Upper lobe of right lung (tissue), 1 donor: Measurements from ENCODE around the gene ALK. TPM values are rescaled to one million over a fixed set of nuclear protein-coding genes. Genes with fewer than 3 reads are reported as not detected.

Experiments used
- ATAC-seq: fragments of 200-7000 bp; cut with Tn5 transposase; one replicate; pipeline ENCODE4 v1.9.1; 2020; ENCODE audit warnings: mild to moderate bottlenecking, moderate library complexity
- DNase-seq: peaks from one replicate; pipeline ENCODE4 v3.0.0-alpha.2; 2020
- H3K27ac ChIP-seq: fragments of 200-600 bp; one replicate; pipeline ENCODE4 v1.8.0; 2022
- H3K27me3 ChIP-seq: fragments of 200-600 bp; one replicate; pipeline ENCODE4 v1.8.0; 2022; ENCODE audit warnings: mild to moderate bottlenecking
- H3K36me3 ChIP-seq: fragments of 200-600 bp; one replicate; pipeline ENCODE4 v1.8.0; 2022
- H3K4me1 ChIP-seq: fragments of 200-600 bp; one replicate; pipeline ENCODE4 v1.8.0; 2022
- H3K4me3 ChIP-seq: fragments of 200-600 bp; one replicate; pipeline ENCODE4 v1.8.0; 2022; ENCODE audit warnings: mild to moderate bottlenecking
- H3K9me3 ChIP-seq: fragments of 200-600 bp; one replicate; pipeline ENCODE4 v1.8.0; 2022
- intact Hi-C: fragments of 100-400 bp; cut with DNase I; formaldehyde crosslinking; loops from one replicate; pipeline ENCODE4 v1.11.0; 2022
- total RNA-seq: library from RNA; stranded (reverse); fragmentation: NEBNext Ultra II Directional; extraction: Animal tissue kit (Norgen Biotek cat#: 25700); gene quantifications from one replicate; pipeline ENCODE4 v1.2.1, GENCODE V29; 2021
- TF ChIP-seq, protein P1 (sequence below): fragments of 200-600 bp; IDR thresholded peaks from one replicate; pipeline ENCODE4 v1.8.0; 2022; ENCODE audit warnings: antibody characterized with exemption
- donor health status: DM: no; HTN: yes; CAD: no; lungs with severe emphysema.

The ALK gene
- total RNA-seq, 1 donor from 2014 or later, result not detected

- Histone ChIP-seq H3K4me3 (no peak overlapping the region), H3K27me3 (no peaks in the 10 kb centered on the region), H3K4me1 (no peaks in the 10 kb centered on the region), H3K27ac (no peak overlapping the region), H3K9me3 (no peaks in the 10 kb centered on the region), H3K36me3 (no peaks in the 10 kb centered on the region)
- intact Hi-C loops, result no loop called here
- no peak for DNase-seq
- ATAC-seq, result no peak
- TF ChIP-seq, protein P1, sequence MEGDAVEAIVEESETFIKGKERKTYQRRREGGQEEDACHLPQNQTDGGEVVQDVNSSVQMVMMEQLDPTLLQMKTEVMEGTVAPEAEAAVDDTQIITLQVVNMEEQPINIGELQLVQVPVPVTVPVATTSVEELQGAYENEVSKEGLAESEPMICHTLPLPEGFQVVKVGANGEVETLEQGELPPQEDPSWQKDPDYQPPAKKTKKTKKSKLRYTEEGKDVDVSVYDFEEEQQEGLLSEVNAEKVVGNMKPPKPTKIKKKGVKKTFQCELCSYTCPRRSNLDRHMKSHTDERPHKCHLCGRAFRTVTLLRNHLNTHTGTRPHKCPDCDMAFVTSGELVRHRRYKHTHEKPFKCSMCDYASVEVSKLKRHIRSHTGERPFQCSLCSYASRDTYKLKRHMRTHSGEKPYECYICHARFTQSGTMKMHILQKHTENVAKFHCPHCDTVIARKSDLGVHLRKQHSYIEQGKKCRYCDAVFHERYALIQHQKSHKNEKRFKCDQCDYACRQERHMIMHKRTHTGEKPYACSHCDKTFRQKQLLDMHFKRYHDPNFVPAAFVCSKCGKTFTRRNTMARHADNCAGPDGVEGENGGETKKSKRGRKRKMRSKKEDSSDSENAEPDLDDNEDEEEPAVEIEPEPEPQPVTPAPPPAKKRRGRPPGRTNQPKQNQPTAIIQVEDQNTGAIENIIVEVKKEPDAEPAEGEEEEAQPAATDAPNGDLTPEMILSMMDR, result no peak
Measured at GRCh38 chr2:29687121-29687520, 234.3 kb downstream of the ALK start.

DNA sequence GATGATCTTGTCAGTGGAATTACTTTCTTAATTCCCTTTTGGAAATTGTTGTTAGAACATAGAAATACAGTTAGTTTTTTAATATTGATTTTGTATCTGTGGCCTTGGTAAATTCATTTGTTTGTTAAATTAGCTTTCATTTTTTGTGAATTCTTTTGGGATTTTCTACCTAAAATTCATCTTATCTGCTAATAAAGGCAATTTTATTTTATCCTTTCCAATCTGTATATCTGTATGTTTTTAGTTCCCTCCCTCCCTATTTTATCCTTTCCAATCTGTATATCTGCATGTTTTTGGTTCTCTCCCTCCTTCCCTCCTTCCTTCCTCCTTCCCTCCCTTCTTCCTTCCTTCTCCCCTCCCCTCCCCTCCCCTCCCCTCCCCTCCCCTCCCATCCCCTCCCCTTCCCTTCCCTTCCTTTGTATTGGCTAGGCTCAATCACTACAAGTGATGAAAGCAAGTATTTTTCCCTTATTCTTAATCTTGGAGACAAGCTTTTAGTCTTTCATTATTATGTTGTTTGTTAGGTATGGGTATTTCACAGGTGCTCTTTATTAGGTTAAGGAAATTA lies 244.4 kb downstream of the ALK start:
- no peaks in the 10 kb centered on the region for H3K27me3 ChIP-seq
- intact Hi-C loops, result no loop called here

DNA sequence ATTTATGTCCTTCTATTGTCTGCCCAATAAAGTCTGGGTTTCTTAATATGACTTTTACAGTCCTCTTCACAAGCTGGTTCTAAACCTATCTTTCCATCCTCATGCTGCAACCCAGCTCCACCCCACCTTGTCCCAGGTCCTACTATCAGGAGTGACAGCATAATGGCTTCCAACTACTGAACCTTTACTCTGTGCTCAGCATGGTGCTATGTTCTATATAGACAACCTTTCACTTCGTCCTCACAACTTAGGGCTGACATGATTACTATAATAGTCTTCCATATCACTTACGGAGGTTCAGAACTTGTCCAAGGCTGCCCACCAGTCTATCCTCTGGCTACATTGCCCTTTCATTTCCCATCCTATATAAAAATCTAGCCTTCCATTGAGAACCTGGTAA lies 256.8 kb downstream of the ALK start:
- no peaks in the 10 kb centered on the region for H3K36me3 ChIP-seq
- DNase-seq (no peak), ATAC-seq (no peak)
- H3K4me1 ChIP-seq, result no peaks in the 10 kb centered on the region
- H3K9me3 ChIP-seq, result no peaks in the 10 kb centered on the region
- H3K4me3 ChIP-seq, result no peak overlapping the region
- TF ChIP-seq, protein P1, result no peak
- intact Hi-C loops, result no loop called here
- H3K27ac ChIP-seq, result no peak overlapping the region
- H3K27me3 ChIP-seq, result no peaks in the 10 kb centered on the region

More for the DNA sequence above, 244.4 kb downstream of the ALK start:
- ATAC-seq (no peak), DNase-seq (no peak)
- Histone ChIP-seq H3K27ac (no peak overlapping the region), H3K4me3 (no peak overlapping the region), H3K9me3 (no peaks in the 10 kb centered on the region), H3K4me1 (no peaks in the 10 kb centered on the region), H3K36me3 (no peaks in the 10 kb centered on the region)
- TF ChIP-seq, protein P1, result no peak

GRCh38 chr2:29663268-29663667 lies 258.1 kb downstream of the ALK start:
- TF ChIP-seq, protein P1, result no peak
- Histone ChIP-seq H3K36me3 (no peaks in the 10 kb centered on the region), H3K27me3 (no peaks in the 10 kb centered on the region), H3K27ac (no peak overlapping the region), H3K4me3 (no peak overlapping the region), H3K4me1 (no peaks in the 10 kb centered on the region), H3K9me3 (no peaks in the 10 kb centered on the region)
- intact Hi-C loops, result no loop called here
- no peak for ATAC-seq
- no peak for DNase-seq

- Histone ChIP-seq H3K4me1 (no peaks in the 10 kb centered on the region), H3K9me3 (no peaks in the 10 kb centered on the region), H3K27ac (no peak overlapping the region), H3K36me3 (no peaks in the 10 kb centered on the region), H3K27me3 (no peaks in the 10 kb centered on the region), H3K4me3 (no peak overlapping the region)
- TF ChIP-seq, protein P1, result no peak
- ATAC-seq (no peak), DNase-seq (no peak)
- intact Hi-C loops, result no loop called here
Measured at GRCh38 chr2:29662861-29663260, 258.5 kb downstream of the ALK start.

DNA sequence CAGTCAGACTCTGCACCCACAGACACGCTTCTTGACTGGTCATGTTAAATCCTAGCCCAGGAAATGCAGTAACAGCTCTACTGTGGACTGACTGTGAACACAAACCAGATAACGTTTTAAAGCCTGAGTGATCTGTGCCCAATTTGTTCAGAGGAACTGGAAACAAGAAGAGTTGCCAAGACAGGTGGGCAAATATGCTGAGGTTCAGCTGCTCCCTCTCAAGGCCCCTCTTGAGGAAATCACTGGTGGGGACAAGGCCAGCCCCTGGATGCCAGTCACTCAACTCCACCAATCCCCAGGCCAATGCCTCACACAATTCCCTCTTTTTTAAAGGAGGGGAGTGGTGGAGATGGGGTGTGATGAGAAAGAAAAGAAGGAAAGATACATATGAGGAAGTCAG lies 261.2 kb downstream of the ALK start:
- H3K36me3 ChIP-seq, result no peaks in the 10 kb centered on the region
- no peak overlapping the region for H3K27ac ChIP-seq
- no peak for ATAC-seq
- no peak overlapping the region for H3K4me3 ChIP-seq
- H3K9me3 ChIP-seq, result no peaks in the 10 kb centered on the region
- TF ChIP-seq, protein P1, result no peak
- no peak for DNase-seq
- intact Hi-C loops, result no loop called here
- H3K4me1 ChIP-seq, result no peaks in the 10 kb centered on the region
- no peaks in the 10 kb centered on the region for H3K27me3 ChIP-seq
